Astrocyte of the cerebellum (primary cell): ENCODE measurements around the gene STT3A.
A peak's percentile ranks its signal among the peaks of the same experiment; 100 is the strongest.

Experiments used
- DNase-seq: peaks from one replicate; pipeline ENCODE4 v3.0.0-alpha.2; 2011; ENCODE audit warnings: low read depth
- H3K4me3 ChIP-seq: 2 replicates; pipeline ENCODE4 v1.5.1; 2011; ENCODE audit warnings: mild to moderate bottlenecking, low read depth, low read length, moderate library complexity
- CTCF ChIP-seq: IDR thresholded peaks from 2 replicates; pipeline ENCODE4 v1.5.1; 2012; ENCODE audit warnings: low read length, low read depth, moderate library complexity, mild to moderate bottlenecking; ENCODE audit errors: missing control alignments
- in situ Hi-C: cut with HindIII; loops from 2 replicates; pipeline ENCODE4 v1.10.0; 2017; ENCODE audit warnings: low sequenced_read_pairs

STT3A gene

GRCh38 chr11:125623064-125623463 is 30.4 kb downstream of the STT3A start:
- no peak overlapping the region for H3K4me3 ChIP-seq
- no peak for TF ChIP-seq CTCF
- in situ Hi-C loops: loop anchor here (10.0 kb wide), 1 partner anchor 272 kb away; no protein-coding TSS in a partner anchor
- no peak for DNase-seq

GRCh38 chr11:125624756-125625213 is 32.1 kb downstream of the STT3A start, which contains the start of gene CHEK1:
CHEK1 (plus strand) TSS chr11:125625163; CDS start chr11:125626769, 1,606 bp downstream.
- DNase-seq: no peak
- TF ChIP-seq CTCF: no peak
- in situ Hi-C loops: loop anchor here (10.0 kb wide), 1 partner anchor 270 kb away; no protein-coding TSS in a partner anchor
- peak within 1 kb of the TSS; percentile 65 for H3K4me3 ChIP-seq

GRCh38 chr11:125625225-125625629 is 32.6 kb downstream of the STT3A start:
- no peak for TF ChIP-seq CTCF
- H3K4me3 ChIP-seq: peak overlapping the region; percentile 65
- in situ Hi-C loops: loop anchor here (10.0 kb wide), 1 partner anchor 270 kb away; no protein-coding TSS in a partner anchor
- DNase-seq: no peak

GRCh38 chr11:125625630-125626287 is 33.1 kb downstream of the STT3A start:
- peak overlapping the region; percentile 65 for H3K4me3 ChIP-seq
- DNase-seq: peak; percentile 71
- TF ChIP-seq CTCF: no peak
- in situ Hi-C loops: loop anchor here (10.0 kb wide), 1 partner anchor 269 kb away; no protein-coding TSS in a partner anchor

- peak; percentile 46 for DNase-seq
- peak overlapping the region; percentile 65 for H3K4me3 ChIP-seq
- TF ChIP-seq CTCF: peak; percentile 51
- in situ Hi-C loops: loop anchor here (10.0 kb wide), 1 partner anchor 268 kb away; no protein-coding TSS in a partner anchor
Observed at GRCh38 chr11:125626288-125626950, 33.8 kb downstream of the STT3A start.

GRCh38 chr11:125627236-125627910 is 34.7 kb downstream of the STT3A start:
- in situ Hi-C loops: loop anchor here (10.0 kb wide), 1 partner anchor 267 kb away; no protein-coding TSS in a partner anchor
- peak overlapping the region; percentile 65 for H3K4me3 ChIP-seq
- no peak for DNase-seq
- no peak for TF ChIP-seq CTCF
